Measurements from ENCODE around the gene PPIA.
A peak's percentile ranks its signal among the peaks of the same experiment; 100 is the strongest.
"Not testable (repeated sequence)": the region's sequence is repeated elsewhere in the genome, so short reads cannot be mapped to it uniquely, and the experiment has no call there.

Gene PPIA

DNA sequence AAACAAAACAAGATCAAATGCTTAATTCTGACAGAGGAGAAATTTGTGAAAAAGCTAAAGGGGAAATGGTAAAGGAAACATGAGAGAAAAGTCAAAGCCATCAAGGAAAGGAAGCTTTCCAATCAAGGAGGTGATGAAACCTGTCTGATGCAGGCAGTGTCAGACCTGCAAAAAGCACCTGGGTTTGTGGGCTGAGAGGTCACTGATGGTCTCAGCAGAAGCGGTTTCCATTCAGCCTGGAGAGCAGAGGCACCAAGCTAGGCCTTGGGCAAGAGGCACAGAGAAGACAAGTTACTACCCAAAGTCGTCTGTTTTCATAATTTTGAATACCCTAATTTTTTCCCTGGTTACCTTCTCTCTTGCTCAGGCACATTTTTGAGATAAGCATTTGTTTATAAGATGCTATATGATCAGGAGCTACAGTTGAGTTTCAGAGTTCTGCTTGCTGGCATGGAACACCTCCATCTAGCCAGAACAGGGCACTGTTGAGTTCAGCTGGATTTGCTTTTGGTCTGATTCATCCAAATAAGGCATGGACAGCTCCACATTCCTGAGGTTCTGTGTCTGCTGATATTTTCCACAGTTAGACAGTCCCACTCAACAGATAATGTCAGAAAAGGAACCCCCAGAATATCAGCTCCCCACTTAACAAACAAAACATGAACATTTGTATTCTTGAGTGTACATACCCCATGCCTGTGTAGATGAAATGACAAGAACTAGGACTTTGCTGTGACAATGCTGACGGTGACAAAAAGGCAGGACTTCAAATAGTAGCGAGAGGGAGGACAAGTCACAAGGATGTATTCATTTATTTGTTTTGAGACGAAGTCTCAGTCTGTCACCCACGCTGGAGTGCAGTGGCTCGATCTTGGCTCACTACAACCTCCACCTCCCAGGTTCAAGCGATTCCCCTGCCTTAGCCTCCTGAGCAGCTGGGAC is 4.9 kb upstream of the PPIA start:
- DNase-seq, result no peak

DNA sequence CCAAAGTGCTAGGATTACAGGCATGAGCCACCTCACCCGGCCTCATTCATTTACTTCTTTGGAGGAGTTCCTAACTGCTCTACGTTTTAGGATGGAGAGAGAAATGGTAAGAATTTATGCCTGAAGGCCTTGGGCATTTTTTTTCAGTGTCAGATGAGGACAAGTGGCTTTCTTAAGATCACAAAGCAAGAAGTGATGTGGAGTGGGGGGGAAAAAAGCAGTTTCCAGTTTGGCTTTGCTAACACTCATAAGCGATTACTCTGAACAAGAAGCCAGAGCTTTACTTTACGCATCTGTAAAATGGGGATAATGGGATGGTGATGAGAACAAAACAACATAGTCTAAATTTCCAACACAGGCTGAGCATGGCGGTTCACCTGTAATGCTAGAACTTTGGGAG is 2.6 kb upstream of the PPIA start:
- DNase-seq, result no peak

DNA sequence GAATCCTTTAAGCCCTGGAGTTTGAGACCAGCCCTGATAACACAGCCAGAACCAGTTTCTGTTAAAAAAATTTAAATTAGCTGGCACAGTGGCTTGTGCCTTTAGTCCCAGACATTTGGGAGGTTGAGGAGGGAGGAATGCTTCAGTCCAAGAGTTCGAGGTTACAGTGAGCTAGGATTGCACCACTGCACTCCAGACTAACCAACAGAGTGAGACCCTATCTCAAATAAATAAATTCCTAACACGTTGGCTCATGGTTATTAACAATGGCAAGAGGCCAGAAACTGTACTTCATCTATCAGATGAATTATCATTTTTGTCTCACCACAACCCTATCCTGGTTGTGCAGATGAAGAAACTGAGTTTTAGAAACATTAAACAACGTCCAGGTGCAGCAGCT is 2.1 kb upstream of the PPIA start:
- no peak for DNase-seq

DNA sequence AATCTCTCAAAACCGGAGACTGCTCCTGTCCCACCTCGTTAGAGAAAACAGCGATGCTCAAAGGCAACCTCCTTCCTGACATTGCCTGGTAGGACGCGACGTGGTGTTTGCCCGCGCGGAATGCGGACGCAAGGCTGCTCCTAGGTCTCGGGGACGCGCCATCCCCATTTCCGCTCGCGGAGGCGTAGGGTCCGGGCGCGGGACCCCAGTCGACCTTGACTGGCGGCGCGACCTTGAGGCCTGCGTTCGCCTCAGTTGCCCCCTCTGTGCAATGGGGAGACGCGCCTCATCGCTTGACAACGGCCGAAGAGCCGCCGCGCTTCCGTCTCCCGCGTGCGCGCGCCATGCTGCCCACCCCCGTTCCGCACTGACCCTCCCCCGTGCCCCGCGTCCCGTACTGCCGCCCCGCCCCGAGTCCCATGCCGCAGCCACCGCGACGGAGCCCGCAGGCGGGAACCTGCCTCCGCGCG is 412 bp upstream of the PPIA start:
- DNase-seq, result peak; percentile 71

DNA sequence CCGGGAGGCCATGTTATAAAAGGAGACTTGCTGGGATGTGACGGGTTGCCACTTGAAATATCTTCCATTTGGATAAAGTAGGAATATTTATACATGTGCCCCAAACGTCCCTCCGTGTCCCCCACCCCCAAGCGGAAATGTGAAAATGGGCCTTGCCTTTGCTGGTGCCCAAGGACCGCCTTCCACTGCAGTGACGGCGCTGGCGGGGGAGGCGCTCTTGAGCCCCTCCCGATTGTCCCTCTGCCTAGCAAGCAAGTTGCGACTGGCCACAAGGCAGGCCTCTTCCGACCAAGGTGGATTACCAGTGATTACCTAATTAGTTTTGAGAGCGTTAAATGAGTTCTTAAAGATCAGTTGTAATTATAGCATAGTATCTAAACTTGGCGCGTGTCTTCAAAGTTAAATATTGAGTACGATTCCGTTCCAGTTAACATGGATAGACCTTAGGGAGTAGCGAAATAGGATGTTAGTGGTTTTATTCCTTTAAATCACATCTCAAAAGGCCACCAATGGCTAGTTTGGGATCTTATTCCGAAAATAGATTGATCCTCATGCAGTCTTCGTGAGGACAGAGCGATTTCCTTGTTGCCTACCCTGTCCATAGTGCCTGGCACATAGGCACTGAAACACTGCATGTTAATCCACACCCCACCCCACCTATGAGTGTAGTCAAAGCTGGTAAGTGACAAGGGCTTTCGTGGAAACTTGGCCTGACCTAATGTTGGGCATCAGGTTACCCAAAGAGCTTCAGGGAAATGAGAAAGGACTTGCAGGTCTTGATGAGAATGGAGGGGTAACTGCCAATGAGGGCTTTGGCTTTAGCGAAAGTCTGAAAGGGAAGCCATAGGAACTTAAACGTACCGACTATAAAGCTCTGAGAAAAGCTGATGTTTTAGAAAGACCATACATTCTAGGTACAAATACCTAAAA is 1.1 kb downstream of the PPIA start:
- peak; percentile 72 for DNase-seq

DNA sequence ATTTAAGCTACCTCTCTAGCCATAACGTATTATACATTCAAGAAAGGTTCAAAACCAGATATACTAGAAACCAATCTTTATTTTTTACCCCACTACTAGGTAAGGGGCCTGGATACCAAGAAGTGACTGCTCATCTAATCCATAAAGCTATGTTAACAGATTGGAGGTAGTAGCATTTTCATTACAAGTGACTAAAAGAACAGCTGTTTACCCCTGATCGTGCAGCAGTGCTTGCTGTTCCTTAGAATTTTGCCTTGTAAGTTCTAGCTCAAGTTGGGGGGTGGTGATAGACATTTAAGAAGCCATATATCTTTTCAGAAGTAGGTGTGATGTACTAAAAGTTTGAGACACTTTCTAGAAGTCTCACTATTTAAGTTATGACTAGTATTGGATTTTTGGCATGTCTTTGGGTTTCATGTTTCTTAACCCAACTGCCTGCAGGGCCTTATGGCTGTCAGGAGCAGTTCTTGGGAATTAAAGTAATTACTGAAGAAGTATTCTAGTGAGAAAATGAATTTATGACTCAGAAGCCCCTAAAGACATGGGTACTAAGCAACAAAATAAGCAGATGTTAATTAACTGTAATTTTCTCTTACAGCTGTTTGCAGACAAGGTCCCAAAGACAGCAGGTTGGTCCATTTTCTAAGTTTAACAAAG is 2.3 kb downstream of the PPIA start:
- no peak for DNase-seq

DNA sequence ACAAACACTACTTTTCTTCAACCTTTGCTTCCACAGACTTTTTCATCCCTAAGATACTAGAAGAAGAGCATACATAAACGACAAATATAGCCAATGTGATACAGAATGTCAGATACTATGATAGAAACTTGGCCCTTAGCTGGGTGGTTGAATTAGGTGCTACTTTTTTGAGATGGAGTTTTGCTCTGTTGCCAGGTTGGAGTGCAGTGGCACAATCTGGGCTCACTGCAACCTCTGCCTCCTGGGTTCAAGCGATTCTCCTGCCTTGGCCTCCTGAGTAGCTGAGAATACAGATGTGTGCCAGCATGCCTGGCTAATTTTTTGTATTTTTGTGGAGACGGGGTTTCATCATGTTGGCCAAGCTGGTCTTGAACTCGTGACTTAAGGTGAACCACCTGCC is 3.5 kb downstream of the PPIA start:
- DNase-seq, result no peak

DNA sequence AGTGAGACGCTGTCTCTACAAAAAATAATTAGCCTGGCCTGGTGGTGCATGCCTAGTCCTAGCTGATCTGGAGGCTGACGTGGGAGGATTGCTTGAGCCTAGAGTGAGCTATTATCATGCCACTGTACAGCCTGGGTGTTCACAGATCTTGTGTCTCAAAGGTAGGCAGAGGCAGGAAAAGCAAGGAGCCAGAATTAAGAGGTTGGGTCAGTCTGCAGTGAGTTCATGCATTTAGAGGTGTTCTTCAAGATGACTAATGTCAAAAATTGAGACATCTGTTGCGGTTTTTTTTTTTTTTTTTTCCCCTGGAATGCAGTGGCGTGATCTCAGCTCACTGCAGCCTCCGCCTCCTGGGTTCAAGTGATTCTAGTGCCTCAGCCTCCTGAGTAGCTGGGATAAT is 5.4 kb downstream of the PPIA start:
- no peak for DNase-seq

DNA sequence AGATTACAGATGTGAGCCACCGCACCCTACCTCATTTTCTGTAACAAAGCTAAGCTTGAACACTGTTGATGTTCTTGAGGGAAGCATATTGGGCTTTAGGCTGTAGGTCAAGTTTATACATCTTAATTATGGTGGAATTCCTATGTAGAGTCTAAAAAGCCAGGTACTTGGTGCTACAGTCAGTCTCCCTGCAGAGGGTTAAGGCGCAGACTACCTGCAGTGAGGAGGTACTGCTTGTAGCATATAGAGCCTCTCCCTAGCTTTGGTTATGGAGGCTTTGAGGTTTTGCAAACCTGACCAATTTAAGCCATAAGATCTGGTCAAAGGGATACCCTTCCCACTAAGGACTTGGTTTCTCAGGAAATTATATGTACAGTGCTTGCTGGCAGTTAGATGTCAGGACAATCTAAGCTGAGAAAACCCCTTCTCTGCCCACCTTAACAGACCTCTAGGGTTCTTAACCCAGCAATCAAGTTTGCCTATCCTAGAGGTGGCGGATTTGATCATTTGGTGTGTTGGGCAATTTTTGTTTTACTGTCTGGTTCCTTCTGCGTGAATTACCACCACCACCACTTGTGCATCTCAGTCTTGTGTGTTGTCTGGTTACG is 6.0 kb downstream of the PPIA start:
- no peak for DNase-seq

DNA sequence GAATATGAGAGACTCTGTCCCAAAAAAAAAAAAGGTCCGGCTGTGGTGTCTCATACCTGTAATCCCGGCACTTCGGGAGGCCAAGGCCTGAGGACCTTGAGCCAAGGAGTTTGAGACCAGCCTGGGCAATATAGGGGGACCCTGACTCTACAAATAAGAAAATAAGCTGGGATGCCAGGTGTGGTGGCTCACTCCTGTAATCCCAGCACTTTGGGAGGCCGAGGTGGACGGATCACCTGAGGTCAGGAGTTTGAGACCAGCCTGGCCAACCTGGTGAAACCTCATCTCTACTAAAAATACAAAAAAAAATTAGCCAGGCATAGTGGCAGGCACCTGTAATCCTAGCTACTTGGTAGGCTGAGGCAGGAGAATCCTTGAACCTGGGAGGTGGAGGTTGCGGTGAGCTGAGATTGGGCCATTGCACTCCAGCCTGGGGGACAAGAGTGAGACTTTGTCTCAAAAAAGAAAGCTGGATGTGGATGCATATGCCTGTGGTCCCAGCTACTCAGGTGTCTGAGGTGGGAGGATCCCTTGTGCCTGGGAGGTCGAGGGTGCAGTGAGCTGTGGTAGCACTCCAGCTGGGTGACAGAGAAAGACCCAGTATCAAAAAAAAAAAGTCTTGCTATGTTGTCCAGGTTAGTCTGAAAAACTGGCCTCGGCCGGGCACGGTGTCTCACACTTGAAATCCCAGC is 7.5 kb downstream of the PPIA start:
- DNase-seq, result not testable (repeated sequence)

DNA sequence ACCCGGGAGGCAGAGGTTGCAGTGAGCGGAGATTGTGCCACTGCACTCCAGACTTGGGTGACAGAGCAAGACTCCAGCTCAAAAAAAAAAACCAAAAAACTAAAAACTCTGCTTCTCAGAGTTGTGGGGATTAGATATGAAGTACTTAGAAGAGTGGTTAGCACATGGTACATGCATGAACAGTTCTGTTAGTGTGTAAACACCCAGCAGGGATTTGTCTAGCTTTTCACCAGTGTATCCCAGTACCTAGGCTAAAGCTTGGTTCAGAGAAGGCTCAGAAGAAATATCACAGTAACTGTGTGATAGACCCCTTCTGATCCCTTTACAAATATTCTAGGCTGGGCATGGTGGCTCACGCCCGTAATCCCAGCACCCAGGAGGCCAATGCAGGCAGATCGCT is 9.5 kb downstream of the PPIA start:
- DNase-seq, result no peak

DNA sequence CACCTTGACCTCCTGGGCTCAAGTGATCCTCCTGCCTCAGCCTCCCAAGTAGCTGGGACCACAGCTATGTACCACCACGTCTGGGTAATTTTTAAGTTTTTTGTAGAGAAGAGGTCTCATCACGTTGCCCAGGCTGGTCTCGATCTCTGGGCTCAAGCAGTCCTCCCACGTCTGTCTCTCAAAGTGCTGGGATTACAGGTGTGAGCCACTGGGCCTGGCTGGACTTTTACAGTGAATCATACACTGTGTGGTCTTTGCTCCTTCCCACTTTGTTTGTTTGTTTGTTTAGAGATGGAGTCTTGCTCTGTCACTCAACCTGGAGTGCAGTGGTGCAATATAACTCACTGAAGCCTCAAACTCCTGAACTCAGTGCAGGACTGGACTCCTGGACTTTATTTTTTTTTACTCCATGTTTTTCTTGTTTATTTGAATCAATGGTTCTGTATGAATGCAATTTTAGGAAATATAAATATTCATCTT is 12.5 kb downstream of the PPIA start:
- DNase-seq, result no peak

DNA sequence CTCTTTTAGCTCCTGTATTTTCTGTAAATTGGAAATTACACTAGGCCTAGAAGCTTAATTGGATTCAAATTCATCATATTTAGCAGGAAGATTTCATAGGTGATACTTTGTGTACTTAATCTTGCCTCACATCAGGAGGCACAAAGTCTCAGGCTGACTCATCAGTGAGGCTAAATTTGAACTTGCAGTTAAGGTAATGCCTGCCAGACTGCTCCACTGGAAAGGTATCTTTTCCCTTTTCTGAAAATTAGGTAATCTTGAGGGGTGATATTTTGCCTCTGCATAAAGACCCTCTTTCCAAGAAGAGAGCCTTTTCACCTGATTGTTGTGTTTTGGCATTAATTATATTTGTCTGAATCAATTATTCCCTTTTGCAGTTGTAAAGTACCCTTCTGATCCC is 14.6 kb downstream of the PPIA start:
- no peak for DNase-seq

DNA sequence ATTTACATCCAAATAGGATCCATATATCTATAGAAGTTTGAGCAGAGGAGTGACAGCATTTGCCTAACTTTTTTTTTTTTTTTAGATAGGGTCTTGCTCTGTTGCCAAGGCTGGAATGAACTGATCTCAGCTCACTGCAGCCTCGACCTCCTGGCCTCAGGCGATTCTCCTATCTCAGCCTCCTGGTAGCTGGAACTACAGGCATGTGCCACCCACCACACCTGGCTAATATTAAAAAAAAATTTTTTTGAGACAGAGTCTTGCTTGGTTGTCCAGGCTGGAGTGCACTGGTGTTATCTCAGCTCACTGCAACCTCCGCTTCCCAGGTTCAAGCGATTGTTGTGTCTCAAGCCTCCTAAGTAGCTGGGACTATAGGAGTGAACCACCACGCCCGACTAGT is 15.1 kb downstream of the PPIA start:
- DNase-seq, result no peak

DNA sequence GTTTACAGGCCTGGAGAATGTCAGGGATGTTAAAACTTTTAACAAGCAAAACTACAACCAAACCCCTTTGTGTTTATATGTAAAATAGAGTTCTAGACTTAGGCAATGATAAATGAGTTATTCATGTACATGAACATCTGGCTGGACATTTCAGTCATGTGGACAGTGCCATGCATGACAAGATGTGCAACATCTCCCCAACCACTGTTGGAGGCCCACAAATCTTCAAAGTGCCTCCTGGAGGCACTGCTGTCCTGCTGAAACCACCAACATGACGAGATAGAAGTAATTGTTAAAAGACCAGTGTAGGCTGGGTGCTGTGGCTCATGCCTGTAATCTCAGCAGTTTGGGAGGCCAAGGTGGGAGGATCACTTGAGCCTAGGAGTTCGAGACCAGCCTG is 18.4 kb downstream of the PPIA start:
- no peak for DNase-seq

DNA sequence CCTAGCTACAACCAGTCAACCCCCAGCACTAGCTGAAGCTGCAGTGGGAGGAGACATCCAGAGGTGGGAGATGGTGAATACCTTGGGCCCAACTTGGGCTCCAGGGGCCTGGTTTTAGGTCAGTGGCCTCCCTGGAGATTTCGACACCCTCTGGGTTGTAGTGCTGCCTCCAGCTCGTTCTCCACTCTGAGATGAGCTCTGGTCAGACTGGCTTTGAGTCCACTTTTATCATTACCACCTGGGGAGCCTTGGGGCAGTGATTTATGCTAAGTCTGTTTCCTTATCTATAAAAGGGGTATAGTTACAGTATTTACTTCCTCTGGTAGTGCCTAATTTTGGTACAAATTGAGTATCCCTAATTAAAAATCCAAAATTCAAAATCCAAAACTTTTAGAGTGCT is 22.8 kb downstream of the PPIA start:
- DNase-seq, result no peak

DNA sequence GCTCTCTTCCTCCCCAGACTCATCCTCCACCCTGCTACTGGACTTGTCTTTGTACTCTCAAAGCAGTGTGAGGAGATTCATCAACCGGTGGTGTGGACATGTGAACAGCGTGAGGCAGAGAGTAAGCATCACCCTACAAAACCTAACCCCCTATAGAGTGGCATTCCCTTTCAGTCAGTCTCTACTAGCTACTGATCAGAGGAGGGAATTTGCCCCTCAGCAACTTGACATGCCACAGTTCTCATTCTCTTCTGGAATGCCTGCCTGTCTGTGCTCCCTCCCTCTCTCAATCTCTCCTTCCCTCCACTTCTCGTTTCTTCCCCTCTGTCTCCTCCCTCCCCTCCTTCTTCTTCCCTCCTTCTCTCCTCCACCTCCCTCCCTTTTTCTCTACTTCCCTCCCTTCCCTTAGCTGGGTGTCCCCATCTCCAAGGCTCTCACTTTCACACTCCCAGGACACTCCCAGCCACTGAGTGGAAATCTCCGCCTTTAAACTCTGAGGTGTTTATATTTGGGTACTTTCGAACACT is 26.8 kb downstream of the PPIA start:
- no peak for DNase-seq

DNA sequence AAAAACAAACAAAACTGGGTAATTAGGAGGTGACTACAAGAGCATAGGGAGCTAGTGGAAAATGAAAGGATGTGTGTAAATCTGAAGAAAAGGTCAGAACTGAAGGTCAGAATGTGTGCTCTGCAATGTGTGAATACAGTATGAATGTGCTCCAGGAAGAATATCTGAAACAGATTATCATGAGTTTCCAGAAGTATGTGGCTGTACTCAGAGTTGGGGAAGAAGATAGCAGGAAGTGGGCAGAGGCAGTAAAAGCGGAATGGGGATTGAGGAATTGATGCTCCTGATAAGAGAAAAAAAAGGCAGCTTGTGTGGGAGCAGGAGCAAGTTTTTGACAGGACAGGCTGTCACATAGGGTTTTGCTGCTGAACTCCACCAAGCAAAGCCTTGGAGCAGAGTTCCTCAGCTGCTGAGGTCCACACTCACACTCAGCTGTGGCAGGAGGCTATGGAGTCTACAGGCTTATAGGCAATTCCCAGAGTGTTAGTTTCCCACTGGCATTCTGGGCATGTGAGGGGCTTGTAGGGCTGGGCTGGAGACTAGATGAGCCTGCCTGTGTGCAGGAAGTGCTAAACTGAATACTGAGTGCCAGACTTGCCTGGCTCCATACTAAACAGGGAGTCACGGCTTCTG is 28.5 kb downstream of the PPIA start:
- DNase-seq, result peak; percentile 69

DNA sequence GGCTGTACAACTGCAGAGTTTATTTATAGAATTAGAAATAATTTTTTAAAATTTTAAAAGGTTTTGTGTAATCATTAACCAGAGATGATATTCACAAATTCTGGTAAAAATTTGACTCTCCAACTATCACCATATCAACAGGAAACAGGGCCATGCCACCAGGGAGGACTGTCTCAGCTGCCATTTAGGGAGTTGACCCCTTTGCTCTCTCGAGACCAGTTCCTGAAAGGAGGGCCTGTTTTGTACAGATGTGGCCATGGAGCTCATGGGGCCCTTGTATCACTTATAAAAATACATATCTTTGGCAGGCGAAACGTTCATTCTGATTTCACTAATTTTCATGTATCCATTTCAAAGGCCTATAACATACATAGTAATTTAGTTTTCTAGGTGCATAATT is 31.1 kb downstream of the PPIA start:
- DNase-seq, result no peak

DNA sequence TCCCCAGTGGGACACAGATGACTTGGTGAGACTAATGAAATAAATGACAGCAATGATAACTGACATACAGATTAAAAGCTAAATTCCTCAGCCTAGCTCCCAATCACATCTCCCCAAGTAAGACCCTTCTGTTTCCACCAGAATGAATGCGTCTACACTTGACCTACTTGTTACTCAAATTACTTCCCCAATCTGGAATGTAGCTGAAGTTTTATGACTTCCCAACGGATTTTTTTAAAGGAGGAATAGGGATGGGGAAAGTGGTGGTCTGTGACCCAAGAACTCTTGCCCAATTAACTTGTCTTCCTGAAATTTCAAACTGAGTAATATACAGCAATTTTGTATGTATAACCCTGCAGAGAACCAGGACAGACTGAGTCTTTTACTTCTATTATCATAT is 42.3 kb downstream of the PPIA start:
- no peak for DNase-seq

DNA sequence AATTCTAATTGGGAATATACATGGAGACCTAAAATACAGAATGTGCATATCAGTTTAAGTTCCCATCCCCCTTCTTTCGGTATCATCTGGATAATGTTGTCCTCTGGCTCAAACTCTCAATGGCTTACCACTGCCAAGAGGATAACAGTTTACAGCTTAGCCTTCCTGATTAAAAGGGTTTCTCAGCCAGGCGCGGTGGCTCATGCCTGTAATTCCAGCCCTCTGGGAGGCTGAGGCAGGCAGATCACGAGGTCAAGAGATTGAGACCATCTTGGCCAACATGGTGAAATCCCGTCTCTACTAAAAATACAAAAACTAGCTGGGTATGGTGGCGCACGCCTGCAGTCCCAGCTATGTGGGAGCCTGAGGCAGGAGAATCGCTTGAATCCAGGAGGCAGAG is 46.2 kb downstream of the PPIA start:
- not testable (repeated sequence) for DNase-seq

All from GF-D8 (cell line).